HG03457 (cell line): ENCODE measurements around the gene ARHGEF1.

ENCODE experiments used
- ATAC-seq: cut with Tn5 transposase; IDR thresholded peaks from one replicate; pipeline ENCODE4 v1.9.1; 2021; ENCODE audit warnings: moderate number of reproducible peaks; ENCODE audit not compliant: unreplicated experiment

ARHGEF1 gene, protein sequence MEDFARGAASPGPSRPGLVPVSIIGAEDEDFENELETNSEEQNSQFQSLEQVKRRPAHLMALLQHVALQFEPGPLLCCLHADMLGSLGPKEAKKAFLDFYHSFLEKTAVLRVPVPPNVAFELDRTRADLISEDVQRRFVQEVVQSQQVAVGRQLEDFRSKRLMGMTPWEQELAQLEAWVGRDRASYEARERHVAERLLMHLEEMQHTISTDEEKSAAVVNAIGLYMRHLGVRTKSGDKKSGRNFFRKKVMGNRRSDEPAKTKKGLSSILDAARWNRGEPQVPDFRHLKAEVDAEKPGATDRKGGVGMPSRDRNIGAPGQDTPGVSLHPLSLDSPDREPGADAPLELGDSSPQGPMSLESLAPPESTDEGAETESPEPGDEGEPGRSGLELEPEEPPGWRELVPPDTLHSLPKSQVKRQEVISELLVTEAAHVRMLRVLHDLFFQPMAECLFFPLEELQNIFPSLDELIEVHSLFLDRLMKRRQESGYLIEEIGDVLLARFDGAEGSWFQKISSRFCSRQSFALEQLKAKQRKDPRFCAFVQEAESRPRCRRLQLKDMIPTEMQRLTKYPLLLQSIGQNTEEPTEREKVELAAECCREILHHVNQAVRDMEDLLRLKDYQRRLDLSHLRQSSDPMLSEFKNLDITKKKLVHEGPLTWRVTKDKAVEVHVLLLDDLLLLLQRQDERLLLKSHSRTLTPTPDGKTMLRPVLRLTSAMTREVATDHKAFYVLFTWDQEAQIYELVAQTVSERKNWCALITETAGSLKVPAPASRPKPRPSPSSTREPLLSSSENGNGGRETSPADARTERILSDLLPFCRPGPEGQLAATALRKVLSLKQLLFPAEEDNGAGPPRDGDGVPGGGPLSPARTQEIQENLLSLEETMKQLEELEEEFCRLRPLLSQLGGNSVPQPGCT

DNA sequence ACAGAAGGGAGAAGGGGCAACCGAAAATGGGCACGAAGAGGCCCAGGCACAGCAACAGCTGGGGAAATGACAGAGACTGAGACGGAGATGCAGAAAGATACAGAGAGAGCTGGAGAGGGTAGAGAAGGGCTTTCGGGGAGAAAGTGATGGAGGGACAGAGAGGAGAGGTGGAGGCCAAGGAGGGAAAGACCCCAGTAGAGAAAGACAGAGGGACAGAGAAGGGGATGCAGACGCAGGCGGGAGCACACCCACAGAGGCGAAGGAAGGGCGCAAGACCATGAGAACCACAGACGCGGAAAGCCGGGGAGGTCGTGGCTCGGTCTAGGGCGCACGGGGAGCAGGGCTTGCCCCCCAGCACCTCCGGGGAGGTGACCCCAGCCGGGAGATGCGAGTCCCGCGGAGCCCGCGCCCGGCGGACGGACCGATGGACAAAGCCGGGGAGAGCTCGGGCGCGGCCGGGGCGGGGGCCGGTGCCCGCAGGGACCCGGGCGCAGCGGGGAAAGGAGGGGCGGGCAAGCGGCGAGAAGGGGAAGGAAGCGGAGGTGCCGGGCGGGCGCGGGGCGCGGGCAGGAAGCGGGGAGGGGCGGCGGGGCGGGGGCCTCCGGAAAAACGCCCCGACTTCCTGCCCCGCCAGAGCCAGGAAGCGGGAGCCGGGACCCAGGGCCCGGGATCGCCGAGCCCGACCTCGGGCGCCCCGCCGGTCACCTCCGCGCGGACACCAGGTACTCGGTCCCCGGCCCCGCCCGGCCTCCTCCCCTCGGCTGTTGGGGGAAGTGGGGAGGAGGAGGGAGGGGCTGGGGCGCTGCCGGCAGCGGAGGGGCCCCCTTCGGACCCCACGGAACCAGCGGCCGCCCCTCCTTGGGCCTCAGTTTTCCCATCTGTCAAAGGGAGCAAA lies at the start of gene ARHGEF1:
ARHGEF1 (plus strand) TSS at position 617 of the 895 bp plus-strand sequence. CDS start 4,899 bp downstream, outside the sequence.
- no peak for ATAC-seq

GRCh38 chr19:41837981-41838708 lies 44.8 kb upstream of the ARHGEF1 start:
- no peak for ATAC-seq

GRCh38 chr19:41839211-41839610 lies 43.8 kb upstream of the ARHGEF1 start:
- no peak for ATAC-seq

GRCh38 chr19:41843371-41843770 lies 39.6 kb upstream of the ARHGEF1 start:
- no peak for ATAC-seq

GRCh38 chr19:41844601-41845000 lies 38.4 kb upstream of the ARHGEF1 start, which contains the start of gene LYPD4:
LYPD4 (minus strand) TSS chr19:41844683; CDS start chr19:41839285, 5,398 bp downstream.
- no peak for ATAC-seq

GRCh38 chr19:41845001-41845050 lies 38.2 kb upstream of the ARHGEF1 start, which contains the start of gene DMRTC2:
DMRTC2 (plus strand) TSS chr19:41845042; CDS start chr19:41847429, 2,387 bp downstream.
- no peak for ATAC-seq

- ATAC-seq = no peak
Observed at GRCh38 chr19:41845051-41845590, 37.9 kb upstream of the ARHGEF1 start.

DNA sequence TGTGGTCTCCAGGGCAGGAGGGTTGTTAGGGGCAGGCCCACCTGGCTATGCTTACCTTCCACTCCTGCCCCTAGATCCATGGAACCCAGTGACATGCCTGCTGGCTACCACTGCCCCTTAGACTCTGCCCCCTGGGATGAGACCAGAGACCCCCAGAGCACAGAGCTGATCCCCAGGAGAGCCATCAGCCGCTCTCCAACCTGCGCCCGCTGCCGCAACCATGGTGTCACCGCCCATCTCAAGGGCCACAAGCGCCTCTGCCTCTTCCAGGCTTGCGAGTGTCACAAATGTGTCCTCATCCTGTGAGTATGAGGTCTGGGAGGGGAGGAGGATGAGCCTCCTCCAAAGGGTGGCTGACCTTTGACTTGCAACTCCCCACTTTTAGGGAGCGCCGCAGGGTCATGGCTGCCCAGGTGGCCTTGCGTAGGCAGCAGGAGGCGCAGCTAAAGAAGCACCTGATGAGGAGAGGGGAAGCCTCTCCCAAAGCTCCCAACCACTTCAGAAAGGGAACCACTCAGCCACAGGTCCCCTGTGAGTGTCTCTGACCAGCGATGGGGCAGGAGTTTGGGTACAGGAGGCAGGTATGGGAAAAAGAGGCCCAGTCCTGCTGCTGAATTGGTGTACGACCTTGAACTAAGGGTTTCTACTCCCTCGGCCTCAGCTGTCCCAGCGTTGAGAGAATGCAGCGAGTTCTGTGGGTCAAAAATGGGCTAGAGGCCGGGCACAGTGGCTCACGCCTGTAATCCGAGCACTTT lies 35.5 kb upstream of the ARHGEF1 start:
- no peak for ATAC-seq

DNA sequence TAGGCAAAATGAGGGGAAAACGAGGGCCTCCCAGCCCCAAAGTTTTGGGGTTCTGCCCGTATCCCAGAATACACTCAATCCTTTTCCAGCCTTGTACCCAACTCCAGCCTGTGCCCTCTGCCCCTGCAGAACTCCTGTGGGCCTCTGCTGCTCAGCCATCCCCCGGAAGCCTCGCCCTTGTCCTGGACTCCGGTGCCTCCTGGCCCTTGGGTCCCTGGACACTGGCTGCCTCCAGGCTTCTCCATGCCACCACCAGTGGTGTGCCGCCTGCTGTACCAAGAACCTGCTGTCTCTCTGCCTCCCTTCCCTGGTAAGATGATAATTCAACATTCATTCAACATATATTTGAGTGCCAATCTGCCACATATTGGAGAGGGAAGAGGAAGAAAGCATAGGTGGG lies 34.3 kb upstream of the ARHGEF1 start:
- ATAC-seq = no peak

GRCh38 chr19:41849067-41849466 lies 33.9 kb upstream of the ARHGEF1 start:
- no peak for ATAC-seq

DNA sequence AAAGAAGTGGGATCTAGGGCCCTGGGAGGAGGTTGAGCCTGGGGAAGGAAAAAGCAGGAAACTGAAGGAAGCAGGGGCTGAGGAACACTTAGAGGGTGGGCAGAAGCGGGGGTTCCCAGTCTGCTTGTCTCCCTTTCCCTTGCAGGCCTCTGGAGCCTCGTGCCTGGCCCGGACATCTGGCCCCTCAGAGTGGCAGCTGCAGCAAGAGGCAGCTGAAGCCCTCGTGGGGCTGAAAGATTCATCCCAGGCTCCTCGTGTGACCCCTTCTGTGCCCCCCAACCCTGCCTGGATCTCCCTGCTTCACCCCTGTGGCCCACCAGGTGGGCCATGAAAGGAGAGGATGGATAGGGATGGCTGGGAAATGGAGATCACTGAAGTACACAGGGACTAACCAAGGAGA lies 32.6 kb upstream of the ARHGEF1 start:
- no peak for ATAC-seq

DNA sequence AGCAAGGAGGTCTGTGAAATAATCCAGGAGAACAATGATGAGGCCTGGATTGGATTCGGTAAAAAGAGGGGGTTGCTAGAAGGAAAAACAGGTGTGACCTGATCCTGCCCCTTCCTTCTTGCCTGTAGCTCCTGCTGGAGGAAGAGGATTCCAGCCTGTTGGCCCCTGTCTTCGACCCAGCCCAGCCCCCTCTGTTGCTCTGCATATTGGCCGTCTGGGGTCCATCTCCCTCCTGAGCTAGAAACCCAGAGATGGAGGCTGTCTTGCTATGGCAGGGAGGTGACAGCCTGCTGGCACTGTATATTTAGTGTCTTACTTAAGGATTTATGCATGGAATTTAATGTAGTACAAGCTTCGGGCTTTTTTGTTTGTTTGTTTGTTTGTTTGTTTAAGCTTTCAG lies 31.5 kb upstream of the ARHGEF1 start:
- no peak for ATAC-seq

- no peak for ATAC-seq
Observed at GRCh38 chr19:41853344-41853743, 29.6 kb upstream of the ARHGEF1 start.

DNA sequence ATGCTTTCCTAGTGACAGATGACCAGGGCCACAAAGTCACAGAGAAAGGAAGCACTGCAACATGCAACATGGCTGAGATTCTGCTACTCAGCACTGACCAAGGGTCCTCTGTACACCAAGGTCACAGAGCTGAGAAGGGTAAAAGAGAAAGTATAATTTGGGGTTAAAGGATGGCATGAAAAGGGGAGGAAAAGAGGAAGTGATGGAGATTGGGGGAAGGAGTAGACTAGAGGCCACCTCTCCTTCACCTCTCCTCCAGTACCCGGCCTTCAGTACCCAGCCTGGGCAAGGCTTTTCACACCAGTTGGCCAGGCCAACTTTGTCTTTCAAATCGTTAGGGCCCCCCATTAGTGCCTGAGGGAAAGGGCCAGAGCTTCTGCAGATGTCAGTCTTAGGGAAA lies 29.2 kb upstream of the ARHGEF1 start:
- ATAC-seq = no peak

DNA sequence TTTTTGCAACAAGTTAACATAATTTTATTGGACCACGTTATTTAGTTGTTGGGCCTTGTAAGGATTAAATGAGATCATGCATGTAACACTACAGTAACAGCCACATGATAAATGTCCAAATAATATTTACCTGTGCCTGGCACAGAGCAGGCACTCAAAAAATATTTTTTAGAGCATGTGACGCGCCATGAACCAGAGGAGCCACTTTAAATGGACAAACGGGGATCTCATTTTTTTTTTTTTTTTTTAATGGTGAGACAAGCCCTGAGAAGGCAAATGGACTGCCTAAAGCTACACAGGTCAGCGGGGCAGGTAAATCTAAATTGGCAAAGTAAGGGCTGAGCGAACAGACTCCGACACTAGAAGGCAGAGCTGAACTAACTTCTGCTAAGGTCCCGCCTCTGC lies 23.8 kb upstream of the ARHGEF1 start:
- no peak for ATAC-seq

GRCh38 chr19:41859618-41860418 lies 23.2 kb upstream of the ARHGEF1 start, which contains the start of gene RPS19:
RPS19 (plus strand) TSS chr19:41860255; CDS start chr19:41860775, 520 bp downstream.
- ATAC-seq = peak; percentile 69

DNA sequence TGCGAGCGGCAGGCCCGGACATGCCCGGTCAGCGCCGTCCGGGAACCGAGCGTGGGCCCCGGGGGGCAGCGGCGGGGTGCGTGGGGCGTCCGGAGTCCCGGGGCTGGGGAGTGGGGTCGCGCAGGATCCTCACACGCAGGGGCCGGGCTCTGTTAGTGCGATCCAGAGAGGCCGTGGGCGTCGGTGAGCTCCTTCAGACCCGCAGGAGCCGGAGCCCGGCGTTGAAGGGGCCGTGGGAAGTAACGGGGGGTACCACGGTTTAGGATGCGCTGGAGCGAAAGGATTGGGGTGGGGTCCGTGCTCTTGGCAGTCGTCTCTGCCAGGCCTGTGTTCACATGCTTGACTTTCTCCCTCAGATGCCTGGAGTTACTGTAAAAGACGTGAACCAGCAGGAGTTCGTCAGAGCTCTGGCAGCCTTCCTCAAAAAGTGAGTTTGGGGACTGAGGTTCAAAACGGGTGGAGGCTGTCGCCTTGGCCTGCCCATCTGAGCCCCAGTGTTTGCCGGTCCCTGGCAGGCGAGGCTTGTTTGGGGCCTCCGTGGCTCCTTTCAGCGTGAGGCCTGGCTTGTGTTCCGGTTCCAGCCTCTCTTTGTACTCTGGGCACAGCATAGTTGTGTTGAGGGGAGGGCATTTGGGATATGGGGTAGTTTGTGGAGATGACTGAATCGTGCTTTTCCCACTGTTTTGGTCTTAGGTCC lies 22.4 kb upstream of the ARHGEF1 start:
- peak; percentile 23 for ATAC-seq

- no peak for ATAC-seq
Observed at GRCh38 chr19:41861116-41861768, 21.7 kb upstream of the ARHGEF1 start.
